ENCODE results near the gene CAMK2D. TPM values are rescaled to one million over a fixed set of nuclear protein-coding genes. Genes with fewer than 3 reads are reported as not detected.
A peak's percentile ranks its signal among the peaks of the same experiment; 100 is the strongest.

The CAMK2D gene
- total and polyA plus RNA-seq, 2 donors (not counting 1 experiment from before 2014, with no cell fraction given) = 120 to 262 TPM

GRCh38 chr4:113471146-113471860 is 290.2 kb downstream of the CAMK2D start:
- Histone ChIP-seq H4K20me1 (ENCODE audit: control insufficient read depth, extremely low read depth, insufficient read depth, low read length) (no peaks in the 10 kb centered on the region), H2AFZ (ENCODE audit: low read length) (no peak overlapping the region), H3K36me3 (ENCODE audit: control insufficient read depth, insufficient read depth, low read length) (no peaks in the 10 kb centered on the region), H3K27me3 (ENCODE audit: control insufficient read depth, insufficient read depth, low read length) (no peaks in the 10 kb centered on the region), H3K4me1 (ENCODE audit: control insufficient read depth, extremely low read depth, insufficient read depth, low read length) (peaks cover 24% of the 10 kb centered on the region), H3K27ac (ENCODE audit: insufficient read depth, low read length) (peak overlapping the region; percentile 67), H3K9me3 (ENCODE audit: control insufficient read depth, insufficient read depth, low read depth, low read length) (no peaks in the 10 kb centered on the region), H3K79me2 (ENCODE audit: control insufficient read depth, insufficient read depth, low read length) (no peaks in the 10 kb centered on the region), H3K9ac (ENCODE audit: insufficient read depth, low read length) (no peak overlapping the region), H3K4me2 (ENCODE audit: extremely low read depth, insufficient read depth, low read length) (no peak overlapping the region), H3K4me3 (replicated peaks in 1 of 4; ENCODE audit: control extremely low read depth in 1 of 4, insufficient read depth in 1 of 4, low read depth in 3 of 4, low read length in 4 of 4) (no peak overlapping the region)
- DNase-seq (ENCODE audit: low read depth in 2 of 2) = peak in 1 of 2 donors; percentile 73
- TF ChIP-seq EZH2 (IDR thresholded peaks at IDR 0.05; ENCODE audit: low read length, missing control alignments) = no peak
- TF ChIP-seq CTCF (conservative IDR thresholded peaks at IDR 0.05 in 1 of 2, IDR thresholded peaks at IDR 0.05 in 1 of 2; ENCODE audit: low read depth in 1 of 2, low read length in 2 of 2) = no peak

- no peak overlapping the region for H2AFZ ChIP-seq (ENCODE audit: low read length)
- peaks cover 23% of the 10 kb centered on the region for H3K4me1 ChIP-seq (ENCODE audit: control insufficient read depth, extremely low read depth, insufficient read depth, low read length)
- H4K20me1 ChIP-seq (ENCODE audit: control insufficient read depth, extremely low read depth, insufficient read depth, low read length) = no peaks in the 10 kb centered on the region
- no peaks in the 10 kb centered on the region for H3K9me3 ChIP-seq (ENCODE audit: control insufficient read depth, insufficient read depth, low read depth, low read length)
- no peaks in the 10 kb centered on the region for H3K36me3 ChIP-seq (ENCODE audit: control insufficient read depth, insufficient read depth, low read length)
- H3K27ac ChIP-seq (ENCODE audit: insufficient read depth, low read length) = peak overlapping the region; percentile 92
- H3K27me3 ChIP-seq (ENCODE audit: control insufficient read depth, insufficient read depth, low read length) = no peaks in the 10 kb centered on the region
- H3K4me2 ChIP-seq (ENCODE audit: extremely low read depth, insufficient read depth, low read length) = no peak overlapping the region
- no peaks in the 10 kb centered on the region for H3K79me2 ChIP-seq (ENCODE audit: control insufficient read depth, insufficient read depth, low read length)
- DNase-seq (ENCODE audit: low read depth in 2 of 2) = no peak
- TF ChIP-seq CTCF (conservative IDR thresholded peaks at IDR 0.05 in 1 of 2, IDR thresholded peaks at IDR 0.05 in 1 of 2; ENCODE audit: low read depth in 1 of 2, low read length in 2 of 2) = no peak
- no peak for TF ChIP-seq EZH2 (IDR thresholded peaks at IDR 0.05; ENCODE audit: low read length, missing control alignments)
- no peak overlapping the region for H3K9ac ChIP-seq (ENCODE audit: insufficient read depth, low read length)
- H3K4me3 ChIP-seq (replicated peaks in 1 of 4; ENCODE audit: control extremely low read depth in 1 of 4, insufficient read depth in 1 of 4, low read depth in 3 of 4, low read length in 4 of 4) = no peak overlapping the region
These were observed 291.6 kb downstream of the CAMK2D start for GRCh38 chr4:113469926-113470325.

- Histone ChIP-seq H3K4me3 (replicated peaks in 1 of 4; ENCODE audit: control extremely low read depth in 1 of 4, insufficient read depth in 1 of 4, low read depth in 3 of 4, low read length in 4 of 4) (no peak overlapping the region), H3K27me3 (ENCODE audit: control insufficient read depth, insufficient read depth, low read length) (no peaks in the 10 kb centered on the region), H4K20me1 (ENCODE audit: control insufficient read depth, extremely low read depth, insufficient read depth, low read length) (no peaks in the 10 kb centered on the region), H3K27ac (ENCODE audit: insufficient read depth, low read length) (peak overlapping the region; percentile 92), H3K4me2 (ENCODE audit: extremely low read depth, insufficient read depth, low read length) (peak overlapping the region; percentile 67), H3K4me1 (ENCODE audit: control insufficient read depth, extremely low read depth, insufficient read depth, low read length) (peaks cover 20% of the 10 kb centered on the region), H3K9ac (ENCODE audit: insufficient read depth, low read length) (peak overlapping the region; percentile 0), H3K79me2 (ENCODE audit: control insufficient read depth, insufficient read depth, low read length) (no peaks in the 10 kb centered on the region), H2AFZ (ENCODE audit: low read length) (no peak overlapping the region), H3K9me3 (ENCODE audit: control insufficient read depth, insufficient read depth, low read depth, low read length) (no peaks in the 10 kb centered on the region), H3K36me3 (ENCODE audit: control insufficient read depth, insufficient read depth, low read length) (no peaks in the 10 kb centered on the region)
- TF ChIP-seq EZH2 (IDR thresholded peaks at IDR 0.05; ENCODE audit: low read length, missing control alignments) (no peak), CTCF (conservative IDR thresholded peaks at IDR 0.05 in 1 of 2, IDR thresholded peaks at IDR 0.05 in 1 of 2; ENCODE audit: low read depth in 1 of 2, low read length in 2 of 2) (no peak)
- DNase-seq (ENCODE audit: low read depth in 2 of 2) = peak; percentile 29 to 46
These were observed 292.5 kb downstream of the CAMK2D start for GRCh38 chr4:113469023-113469390.

Measured in fibroblast of lung (primary cell).